Measurements from ENCODE around the gene NES. TPM values are rescaled to one million over a fixed set of nuclear protein-coding genes. Genes with fewer than 3 reads are reported as not detected.

The NES gene
- total RNA-seq, 1 experiment from 2014 or later, result 8.4 TPM

GRCh38 chr1:156622581-156623297, 54.5 kb downstream of the NES start:
- ChIA-PET CTCF (interaction anchor here (0.8 kb wide), 1 partner anchor 67 kb away, joined by 3 read pairs; no protein-coding TSS in a partner anchor), POLR2A (no interaction called here), RAD21 (ENCODE audit: low non-redundant PET in 1 of 2, low total read pairs in 2 of 2, uncharacterized antibody in 2 of 2, unreplicated experiment in 2 of 2) (no interaction called here)
- Histone ChIP-seq H2AFZ (ENCODE audit: low read depth, low read length, poor library complexity, severe bottlenecking) (no peak overlapping the region), H3K4me2 (ENCODE audit: low read length) (no peak overlapping the region), H3K9me3 (ENCODE audit: control insufficient read depth in 1 of 2, insufficient read depth in 1 of 2, low read depth in 1 of 2, low read length in 2 of 2) (no peaks in the 10 kb centered on the region), H4K20me1 (ENCODE audit: insufficient read depth) (no peaks in the 10 kb centered on the region), H3K9me2 (ENCODE audit: insufficient read depth) (no peaks in the 10 kb centered on the region), H3K4me3 (replicated peaks in 1 of 2; ENCODE audit: low read depth in 1 of 2, low read length in 2 of 2) (no peak overlapping the region), H3K79me2 (ENCODE audit: insufficient read depth, low read length) (no peaks in the 10 kb centered on the region), H3K36me3 (ENCODE audit: control insufficient read depth in 1 of 2, insufficient read depth in 2 of 2, low read length in 2 of 2) (no peaks in the 10 kb centered on the region), H3K9ac (ENCODE audit: low read length) (no peak overlapping the region), H3K4me1 (ENCODE audit: control insufficient read depth in 1 of 2, insufficient read depth in 2 of 2, low read length in 2 of 2) (peaks cover 3 to 7% of the 10 kb centered on the region in 2 experiments; a peak in 2 of 4 replicates), H3K27me3 (ENCODE audit: insufficient read depth, low read length) (no peaks in the 10 kb centered on the region), H3K27ac (ENCODE audit: low read depth, low read length) (no peak overlapping the region)
- no peak for TF ChIP-seq EGR1 (IDR thresholded peaks at IDR 0.05; ENCODE audit: low read depth)
- no peak for TF ChIP-seq CBX3 (IDR thresholded peaks at IDR 0.05; ENCODE audit: low read depth)
- no peak for TF ChIP-seq JUND (IDR thresholded peaks at IDR 0.05)
- no peak for TF ChIP-seq CEBPB (IDR thresholded peaks at IDR 0.05; ENCODE audit: low read depth)
- TF ChIP-seq POLR2AphosphoS5 (IDR thresholded peaks at IDR 0.05; ENCODE audit: low read depth, low read length), result no peak
- no peak for TF ChIP-seq ZFX (IDR thresholded peaks at IDR 0.05)
- no peak for TF ChIP-seq ELF1 (IDR thresholded peaks at IDR 0.05; ENCODE audit: borderline replicate concordance, low read depth)
- TF ChIP-seq RAD21 (IDR thresholded peaks at IDR 0.05; ENCODE audit: low read depth), result no peak
- no peak for TF ChIP-seq SRF (IDR thresholded peaks at IDR 0.05; ENCODE audit: low read depth)
- ATAC-seq (no peak), DNase-seq (ENCODE audit: low read depth, low spot score) (no peak)
- intact Hi-C loops (cut with micrococcal nuclease), result loop anchor here (10.0 kb wide), 1 partner anchor 302 kb away; the partner anchor contains the start of gene LRRC71
- no TSS peak for BruUV-seq (replicated peaks)

- ChIA-PET POLR2A (interaction anchor here (0.8 kb wide), 1 partner anchor 17 kb away, joined by 3 read pairs; no protein-coding TSS in a partner anchor), RAD21 (ENCODE audit: low non-redundant PET in 1 of 2, low total read pairs in 2 of 2, uncharacterized antibody in 2 of 2, unreplicated experiment in 2 of 2) (no interaction called here), CTCF (interaction anchor here (0.6 to 2.0 kb wide), 6 partner anchors 8 to 271 kb away, joined by 3 to 13 read pairs (median 4); partner anchors contain the start of genes NAXE and NES)
- BruUV-seq (replicated peaks), result no TSS peak
- ATAC-seq (no peak), DNase-seq (ENCODE audit: low read depth, low spot score) (no peak)
- Histone ChIP-seq H3K4me2 (ENCODE audit: low read length) (no peak overlapping the region), H3K27ac (ENCODE audit: low read depth, low read length) (no peak overlapping the region), H3K79me2 (ENCODE audit: insufficient read depth, low read length) (no peaks in the 10 kb centered on the region), H3K9me2 (ENCODE audit: insufficient read depth) (no peaks in the 10 kb centered on the region), H3K9ac (ENCODE audit: low read length) (no peak overlapping the region), H3K9me3 (ENCODE audit: control insufficient read depth in 1 of 2, insufficient read depth in 1 of 2, low read depth in 1 of 2, low read length in 2 of 2) (no peaks in the 10 kb centered on the region), H3K27me3 (ENCODE audit: insufficient read depth, low read length) (no peaks in the 10 kb centered on the region), H3K4me3 (replicated peaks in 1 of 2; ENCODE audit: low read depth in 1 of 2, low read length in 2 of 2) (no peak overlapping the region), H2AFZ (ENCODE audit: low read depth, low read length, poor library complexity, severe bottlenecking) (no peak overlapping the region), H3K36me3 (ENCODE audit: control insufficient read depth in 1 of 2, insufficient read depth in 2 of 2, low read length in 2 of 2) (no peaks in the 10 kb centered on the region), H3K4me1 (ENCODE audit: control insufficient read depth in 1 of 2, insufficient read depth in 2 of 2, low read length in 2 of 2) (peaks cover 8 to 11% of the 10 kb centered on the region in 2 experiments), H4K20me1 (ENCODE audit: insufficient read depth) (no peaks in the 10 kb centered on the region)
- intact Hi-C loops (cut with micrococcal nuclease), result no loop called here
- TF ChIP-seq JUND (IDR thresholded peaks at IDR 0.05), result no peak
- no peak for TF ChIP-seq ZNF274 (IDR thresholded peaks at IDR 0.05; ENCODE audit: low read depth, low read length)
- TF ChIP-seq POLR2A (IDR thresholded peaks at IDR 0.05; ENCODE audit: borderline replicate concordance, extremely low read depth, insufficient read depth, insufficient read length), result no peak
- TF ChIP-seq CEBPB (IDR thresholded peaks at IDR 0.05; ENCODE audit: low read depth), result no peak
- no peak for TF ChIP-seq REST (IDR thresholded peaks at IDR 0.05; ENCODE audit: low read depth)
- no peak for TF ChIP-seq CTCF (IDR thresholded peaks at IDR 0.05 in 2 of 3, conservative IDR thresholded peaks at IDR 0.05 in 1 of 3; ENCODE audit: borderline replicate concordance in 1 of 3, insufficient read depth in 1 of 3, low read depth in 2 of 3, low read length in 2 of 3)
- no peak for TF ChIP-seq EZH2phosphoT487 (IDR thresholded peaks at IDR 0.05; ENCODE audit: borderline replicate concordance)
Observed at GRCh38 chr1:156619582-156619955, 57.6 kb downstream of the NES start.
